ENCODE measurements around the gene PSMC2.
A peak's percentile ranks its signal among the peaks of the same experiment; 100 is the strongest.

Gene PSMC2
- 86.9 to 88.9 reads per million in 2 donors for total RNA-seq

- DNase-seq: peak; percentile 39 to 95 (median 74)
Observed at GRCh38 chr7:103347507-103348267, at the start of gene PSMC2. PSMC2 (plus strand) TSS chr7:103347643; CDS start chr7:103347712, 69 bp downstream.

- no peak for DNase-seq
Observed at GRCh38 chr7:103297837-103298179, 49.6 kb upstream of the PSMC2 start.

- no peak for DNase-seq
Observed at GRCh38 chr7:103299660-103300059, 47.8 kb upstream of the PSMC2 start.

- no peak for DNase-seq
Observed at GRCh38 chr7:103301441-103301840, 46.0 kb upstream of the PSMC2 start.

- DNase-seq: no peak
Observed at GRCh38 chr7:103307503-103308231, 39.8 kb upstream of the PSMC2 start.

GRCh38 chr7:103314852-103315251 lies 32.6 kb upstream of the PSMC2 start:
- peak in 1 of 5 experiments; percentile 30 for DNase-seq

- peak in 1 of 5 experiments; percentile 18 for DNase-seq
Observed at GRCh38 chr7:103316380-103316941, 31.0 kb upstream of the PSMC2 start.

GRCh38 chr7:103317009-103317408 lies 30.4 kb upstream of the PSMC2 start:
- no peak for DNase-seq

GRCh38 chr7:103325744-103326143 lies 21.7 kb upstream of the PSMC2 start:
- DNase-seq: no peak

GRCh38 chr7:103336761-103337160 lies 10.7 kb upstream of the PSMC2 start:
- no peak for DNase-seq

GRCh38 chr7:103338864-103339263 lies 8.6 kb upstream of the PSMC2 start:
- DNase-seq: no peak

GRCh38 chr7:103341466-103341865 lies 6.0 kb upstream of the PSMC2 start:
- no peak for DNase-seq

- no peak for DNase-seq
Observed at GRCh38 chr7:103343332-103343731, 4.1 kb upstream of the PSMC2 start.

GRCh38 chr7:103343758-103344452 lies 3.5 kb upstream of the PSMC2 start:
- DNase-seq: peak in 3 of 5 experiments; percentile 12 to 60 (median 14)

GRCh38 chr7:103344453-103345149 lies 2.8 kb upstream of the PSMC2 start, which contains the start of gene DNAJC2:
DNAJC2 (minus strand) TSS chr7:103344767; CDS start chr7:103344622, 145 bp downstream.
- peak; percentile 59 to 96 (median 81) for DNase-seq

- no peak for DNase-seq
Observed at GRCh38 chr7:103346396-103346795, 1.0 kb upstream of the PSMC2 start.

GRCh38 chr7:103348452-103348851 lies 1.0 kb downstream of the PSMC2 start:
- peak in 1 of 5 experiments; percentile 40 for DNase-seq

GRCh38 chr7:103348959-103349358 lies 1.5 kb downstream of the PSMC2 start:
- no peak for DNase-seq

- DNase-seq: peak in 1 of 5 experiments; percentile 26
Observed at GRCh38 chr7:103349805-103350204, 2.4 kb downstream of the PSMC2 start.

GRCh38 chr7:103369432-103369831 lies 22.0 kb downstream of the PSMC2 start:
- DNase-seq: no peak

- DNase-seq: peak in 1 of 5 experiments; percentile 57
Observed at GRCh38 chr7:103373866-103374643, 26.6 kb downstream of the PSMC2 start.
